HG02885 (cell line): Measurements from ENCODE around the gene MAML1.

ENCODE experiments used
- ATAC-seq: cut with Tn5 transposase; IDR thresholded peaks from one replicate; pipeline ENCODE4 v1.9.1; 2021; ENCODE audit warnings: mild to moderate bottlenecking; ENCODE audit not compliant: unreplicated experiment, poor library complexity

MAML1 gene

GRCh38 chr5:179791881-179792611, 59.4 kb downstream of the MAML1 start:
- no peak for ATAC-seq

GRCh38 chr5:179792612-179793467, 60.2 kb downstream of the MAML1 start:
- ATAC-seq = no peak

- ATAC-seq = no peak
These were observed 61.0 kb downstream of the MAML1 start, which contains the start of gene LTC4S for GRCh38 chr5:179793468-179794139. Gene LTC4S, plus strand, starts transcription at chr5:179793986. Its CDS starts 95 bp downstream, at chr5:179794081.

DNA sequence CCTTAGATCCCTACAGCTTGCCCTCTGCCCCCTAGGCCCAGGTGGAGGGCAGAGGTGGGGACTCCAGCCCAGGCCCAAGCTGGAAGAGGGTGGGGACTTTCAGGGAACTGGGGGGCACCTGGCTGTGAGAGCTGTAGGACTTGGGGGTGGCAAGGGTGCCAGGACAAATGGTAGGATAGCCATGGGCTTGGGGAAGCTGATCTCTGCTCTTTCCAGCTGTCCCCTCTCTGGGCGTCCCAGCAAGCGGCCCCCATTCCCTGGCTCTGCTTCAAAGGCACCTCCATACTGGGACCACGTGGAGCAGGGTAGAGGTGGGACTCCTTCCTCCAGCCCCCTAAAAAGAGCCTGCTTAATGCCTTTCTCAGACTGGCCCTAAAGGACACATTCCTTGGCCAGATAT, 61.5 kb downstream of the MAML1 start:
- ATAC-seq = no peak

DNA sequence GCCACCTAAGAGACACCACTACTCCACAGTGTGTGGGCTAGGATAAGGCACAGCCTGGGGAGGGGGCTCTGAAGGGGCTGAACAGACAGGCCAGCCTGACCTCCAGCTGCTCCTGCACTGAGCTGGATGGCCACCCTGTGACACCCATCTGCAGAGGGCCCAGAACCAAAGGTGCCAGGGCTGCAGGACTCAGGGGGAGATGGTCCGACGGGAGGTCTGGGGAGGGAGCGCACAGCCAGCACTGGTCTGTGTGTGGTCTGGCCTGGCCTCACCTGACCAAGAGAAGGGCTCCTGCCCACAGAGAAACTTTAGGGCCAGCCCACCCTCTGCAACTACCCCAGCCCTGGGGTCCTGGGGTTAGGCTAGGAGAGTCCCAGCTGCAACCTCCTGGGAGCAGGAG, 62.0 kb downstream of the MAML1 start:
- ATAC-seq = no peak

DNA sequence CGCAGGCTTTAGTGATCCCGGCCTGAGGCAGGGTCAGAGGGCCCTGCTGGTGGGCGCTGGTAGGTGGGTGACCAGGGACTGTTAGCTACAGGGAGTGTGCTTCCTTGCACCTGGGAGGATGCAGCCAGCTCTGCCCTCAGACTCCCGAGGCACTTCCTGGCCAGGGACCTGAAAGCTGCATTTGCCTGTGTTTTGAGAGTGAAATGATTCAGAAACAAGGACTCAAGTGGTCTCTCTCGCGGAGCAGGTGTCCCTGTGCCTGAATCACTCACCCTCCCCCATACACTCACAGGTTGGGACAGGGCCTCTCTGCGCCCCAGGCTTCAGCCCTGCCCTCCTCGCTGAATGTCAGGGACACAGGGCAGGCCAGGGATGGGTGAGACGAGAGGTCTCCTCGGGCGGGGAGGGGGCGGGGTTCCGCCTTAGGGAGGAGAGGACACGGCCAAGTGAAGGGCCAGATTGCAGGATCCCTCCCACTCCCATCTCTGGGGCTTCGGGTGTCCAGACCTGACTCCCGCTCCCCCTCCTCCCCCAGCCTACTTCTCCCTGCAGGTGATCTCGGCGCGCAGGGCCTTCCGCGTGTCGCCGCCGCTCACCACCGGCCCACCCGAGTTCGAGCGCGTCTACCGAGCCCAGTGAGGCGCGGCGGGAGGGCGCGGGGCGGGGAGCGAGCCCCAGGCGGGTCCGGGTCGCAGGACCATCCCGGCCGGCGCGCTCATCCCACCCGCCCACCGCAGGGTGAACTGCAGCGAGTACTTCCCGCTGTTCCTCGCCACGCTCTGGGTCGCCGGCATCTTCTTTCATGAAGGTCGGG, 62.6 kb downstream of the MAML1 start:
- peak; percentile 5 for ATAC-seq

GRCh38 chr5:179795863-179796833, 63.5 kb downstream of the MAML1 start:
- ATAC-seq = peak; percentile 78

GRCh38 chr5:179796877-179797608, 64.4 kb downstream of the MAML1 start:
- ATAC-seq = no peak

DNA sequence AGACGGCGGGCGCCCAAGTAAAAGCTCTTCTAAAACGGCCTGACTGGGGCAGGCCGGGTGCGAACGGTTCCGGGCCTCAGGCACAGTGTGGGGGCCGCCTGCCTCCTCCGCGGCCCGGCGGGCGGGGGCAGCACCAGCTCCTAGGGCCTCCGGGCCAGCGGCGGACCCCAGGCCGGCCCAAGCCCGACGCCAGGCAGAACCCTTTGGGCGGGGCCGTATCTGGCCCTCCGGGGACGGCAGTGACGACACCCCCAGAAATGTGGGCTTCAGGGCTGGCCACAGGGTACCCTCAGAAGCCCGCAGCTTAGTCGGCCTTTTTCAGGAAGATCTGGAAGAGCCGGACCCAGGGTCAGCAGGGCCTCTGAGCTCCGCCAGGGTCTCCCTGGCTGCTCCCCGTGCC, 65.1 kb downstream of the MAML1 start:
- no peak for ATAC-seq

DNA sequence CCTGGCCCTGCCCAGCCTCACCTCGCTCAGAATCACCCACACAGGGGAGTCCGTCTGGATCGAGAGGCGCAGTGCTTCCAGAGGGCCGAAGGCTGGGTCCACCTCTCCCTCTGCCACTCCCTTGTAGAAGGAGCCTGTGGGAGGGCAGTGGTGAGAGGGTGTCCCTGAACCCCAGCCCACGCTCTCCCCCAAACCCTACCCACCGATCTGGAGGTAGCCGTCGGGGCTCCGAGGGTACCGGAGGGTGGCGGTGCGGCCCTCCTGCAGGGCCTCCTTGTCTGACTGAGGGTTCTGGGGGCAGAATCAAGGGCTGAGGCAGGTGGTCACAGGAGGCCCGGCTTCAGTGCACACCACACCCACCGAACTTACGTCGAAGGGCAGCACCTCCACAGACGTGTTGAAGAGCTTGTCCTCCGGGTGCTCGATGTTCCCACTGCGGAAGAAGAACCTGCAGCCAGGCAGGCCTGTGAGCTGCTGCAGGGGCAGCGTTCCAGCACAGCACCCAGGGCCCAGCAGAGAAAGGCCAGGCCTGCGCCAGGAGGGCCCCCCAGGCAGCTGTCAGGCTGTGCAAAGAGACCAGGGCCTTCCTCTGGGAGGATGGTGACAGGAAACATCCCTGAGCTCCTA, 65.6 kb downstream of the MAML1 start:
- no peak for ATAC-seq

GRCh38 chr5:179798771-179799643, 66.4 kb downstream of the MAML1 start:
- ATAC-seq = no peak

GRCh38 chr5:179799644-179799973, 67.0 kb downstream of the MAML1 start:
- ATAC-seq = no peak

- no peak for ATAC-seq
These were observed 67.6 kb downstream of the MAML1 start for GRCh38 chr5:179800071-179800695.

- ATAC-seq = no peak
These were observed 68.1 kb downstream of the MAML1 start for GRCh38 chr5:179800696-179801201.

- peak; percentile 41 for ATAC-seq
These were observed 68.9 kb downstream of the MAML1 start for GRCh38 chr5:179801304-179802206.
